Ascending aorta (tissue), 2 donors: ENCODE data around the gene CEACAM19. TPM values are rescaled to one million over a fixed set of nuclear protein-coding genes. Genes with fewer than 3 reads are reported as not detected.

Source experiments
- DNase-seq, 2 donors: peaks; one replicate each; pipeline ENCODE4 v3.0.0-alpha.2; 2019; ENCODE audit warnings: low spot score in 2 of 2
- H3K27ac ChIP-seq, 2 donors: fragments of 200-600 bp; sonication (generic); one replicate each; pipeline ENCODE4 v1.5.1; 2016 to 2017; ENCODE audit warnings: mild to moderate bottlenecking in 1 of 2
- H3K27me3 ChIP-seq: fragments of 200-600 bp; sonication (generic); one replicate; pipeline ENCODE4 v1.5.1; 2017
- H3K36me3 ChIP-seq, 2 donors: fragments of 200-600 bp; sonication (generic); one replicate each; pipeline ENCODE4 v1.5.1; 2016
- H3K4me1 ChIP-seq, 2 donors: fragments of 200-600 bp; sonication (generic); one replicate each; pipeline ENCODE4 v1.5.1; 2016 to 2017; ENCODE audit warnings: mild to moderate bottlenecking in 1 of 2
- H3K4me3 ChIP-seq, 2 donors: fragments of 200-600 bp; sonication (generic); one replicate each; pipeline ENCODE4 v1.5.1; 2016 to 2017; ENCODE audit warnings: mild to moderate bottlenecking in 1 of 2
- H3K9me3 ChIP-seq, 2 donors: fragments of 200-600 bp; sonication (generic); one replicate each; pipeline ENCODE4 v1.5.1; 2016
- CTCF ChIP-seq, 3 experiments: fragments of 200-600 bp in 2 of 3; fragments of 450-650 bp in 1 of 3; sonication (generic) in 2 of 3; IDR thresholded peaks; one replicate each; pipeline ENCODE4 v1.5.1; 2016 to 2019; ENCODE audit warnings: antibody characterized with exemption in 3 of 3, mild to moderate bottlenecking in 1 of 3, moderate library complexity in 1 of 3
- intact Hi-C: fragments of 100-400 bp; cut with DNase I; formaldehyde crosslinking; loops from one replicate; pipeline ENCODE4 v1.15.1; 2023
- total RNA-seq: library from RNA; depleted of rRNA; stranded (reverse); fragments of >200 nt; gene quantifications from one replicate; pipeline ENCODE4 v1.1.0, GENCODE V29; 2016

CEACAM19 gene
- total RNA-seq, 1 donor from 2014 or later: 6.3 TPM

GRCh38 chr19:44726465-44726864 lies 55.2 kb downstream of the CEACAM19 start:
- no peaks in the 10 kb centered on the region for H3K36me3 ChIP-seq
- no peaks in the 10 kb centered on the region for H3K27me3 ChIP-seq
- H3K4me3 ChIP-seq: no peak overlapping the region
- intact Hi-C loops: no loop called here
- peaks cover 0 to 17% of the 10 kb centered on the region in 2 donors for H3K4me1 ChIP-seq
- H3K9me3 ChIP-seq: no peaks in the 10 kb centered on the region
- no peak overlapping the region for H3K27ac ChIP-seq
- no peak for DNase-seq
- no peak for TF ChIP-seq CTCF (IDR thresholded peaks at IDR 0.05)

- Histone ChIP-seq H3K27me3 (no peaks in the 10 kb centered on the region), H3K4me3 (no peak overlapping the region), H3K9me3 (no peaks in the 10 kb centered on the region), H3K27ac (no peak overlapping the region), H3K36me3 (no peaks in the 10 kb centered on the region), H3K4me1 (peaks cover 0 to 14% of the 10 kb centered on the region in 2 donors)
- intact Hi-C loops: no loop called here
- DNase-seq: no peak
- no peak for TF ChIP-seq CTCF (IDR thresholded peaks at IDR 0.05)
Observed at GRCh38 chr19:44728178-44728577, 56.9 kb downstream of the CEACAM19 start.

- Histone ChIP-seq H3K27ac (no peak overlapping the region), H3K9me3 (no peaks in the 10 kb centered on the region), H3K27me3 (no peaks in the 10 kb centered on the region), H3K4me3 (no peak overlapping the region), H3K4me1 (peaks cover 0 to 8% of the 10 kb centered on the region in 2 donors), H3K36me3 (no peaks in the 10 kb centered on the region)
- intact Hi-C loops: no loop called here
- DNase-seq: no peak
- no peak for TF ChIP-seq CTCF (IDR thresholded peaks at IDR 0.05)
Observed at GRCh38 chr19:44729516-44730033, 58.3 kb downstream of the CEACAM19 start.

GRCh38 chr19:44731081-44731480 lies 59.8 kb downstream of the CEACAM19 start:
- H3K36me3 ChIP-seq: no peaks in the 10 kb centered on the region
- no peaks in the 10 kb centered on the region for H3K27me3 ChIP-seq
- H3K27ac ChIP-seq: no peak overlapping the region
- H3K4me3 ChIP-seq: no peak overlapping the region
- no peaks in the 10 kb centered on the region for H3K4me1 ChIP-seq
- intact Hi-C loops: no loop called here
- no peak for TF ChIP-seq CTCF (IDR thresholded peaks at IDR 0.05)
- no peak for DNase-seq
- no peaks in the 10 kb centered on the region for H3K9me3 ChIP-seq

GRCh38 chr19:44731622-44732021 lies 60.3 kb downstream of the CEACAM19 start:
- H3K4me3 ChIP-seq: no peak overlapping the region
- no peaks in the 10 kb centered on the region for H3K4me1 ChIP-seq
- no peaks in the 10 kb centered on the region for H3K27me3 ChIP-seq
- intact Hi-C loops: no loop called here
- no peak overlapping the region for H3K27ac ChIP-seq
- no peaks in the 10 kb centered on the region for H3K36me3 ChIP-seq
- DNase-seq: no peak
- TF ChIP-seq CTCF (IDR thresholded peaks at IDR 0.05): no peak
- no peaks in the 10 kb centered on the region for H3K9me3 ChIP-seq
